Mucosa of stomach (tissue), 1 donor: ENCODE measurements around the gene TRPM4.
A peak's percentile ranks its signal among the peaks of the same experiment; 100 is the strongest.
"Not testable (repeated sequence)": the region's sequence is repeated elsewhere in the genome, so short reads cannot be mapped to it uniquely, and the experiment has no call there.

ENCODE experiments used
- H3K27me3 ChIP-seq: one replicate; pipeline ENCODE4 v1.7.0; 2013; ENCODE audit warnings: mild to moderate bottlenecking, low read length; ENCODE audit not compliant: control insufficient read depth, insufficient read depth
- H3K36me3 ChIP-seq: one replicate; pipeline ENCODE4 v1.7.0; 2013; ENCODE audit warnings: low read length; ENCODE audit not compliant: control insufficient read depth, insufficient read depth
- H3K4me1 ChIP-seq: one replicate; pipeline ENCODE4 v1.7.0; 2013; ENCODE audit warnings: mild to moderate bottlenecking, low read length; ENCODE audit not compliant: control insufficient read depth, insufficient read depth
- H3K4me3 ChIP-seq: one replicate; pipeline ENCODE4 v1.7.0; 2013; ENCODE audit warnings: low read length
- H3K9ac ChIP-seq: one replicate; pipeline ENCODE4 v1.7.0; 2013; ENCODE audit warnings: mild to moderate bottlenecking, low read length, moderate library complexity
- H3K9me3 ChIP-seq: one replicate; pipeline ENCODE4 v1.7.0; 2013; ENCODE audit warnings: mild to moderate bottlenecking, low read length, moderate library complexity; ENCODE audit not compliant: control insufficient read depth
- donor health status: Pancreatic carcinoma.

The TRPM4 gene

GRCh38 chr19:49155005-49155819, 2.4 kb upstream of the TRPM4 start, which contains the start of gene HRC:
TSS of gene HRC (minus strand) at chr19:49155396. CDS start at chr19:49155237, 159 bp downstream.
- Histone ChIP-seq H3K9ac (no peak within 1 kb of the TSS), H3K4me1 (peaks cover 29% of the 10 kb centered on the region), H3K36me3 (no peaks in the 10 kb centered on the region), H3K9me3 (no peaks in the 10 kb centered on the region), H3K4me3 (no peak within 1 kb of the TSS), H3K27me3 (no peaks in the 10 kb centered on the region)

- Histone ChIP-seq H3K27me3 (no peaks in the 10 kb centered on the region), H3K4me1 (peaks cover 34% of the 10 kb centered on the region), H3K9me3 (no peaks in the 10 kb centered on the region), H3K4me3 (no peak overlapping the region), H3K9ac (no peak overlapping the region), H3K36me3 (no peaks in the 10 kb centered on the region)
Measured at GRCh38 chr19:49155820-49156346, 1.7 kb upstream of the TRPM4 start.

- Histone ChIP-seq H3K36me3 (no peaks in the 10 kb centered on the region), H3K27me3 (no peaks in the 10 kb centered on the region), H3K4me3 (no peak overlapping the region), H3K9me3 (no peaks in the 10 kb centered on the region), H3K9ac (no peak overlapping the region), H3K4me1 (peaks cover 47% of the 10 kb centered on the region)
Measured at GRCh38 chr19:49160450-49161189, 3.0 kb downstream of the TRPM4 start.

- H3K27me3 ChIP-seq = no peaks in the 10 kb centered on the region
- H3K4me3 ChIP-seq = no peak overlapping the region
- peaks cover 50% of the 10 kb centered on the region for H3K4me1 ChIP-seq
- H3K36me3 ChIP-seq = no peaks in the 10 kb centered on the region
- no peaks in the 10 kb centered on the region for H3K9me3 ChIP-seq
- no peak overlapping the region for H3K9ac ChIP-seq
Measured at GRCh38 chr19:49161987-49162386, 4.4 kb downstream of the TRPM4 start.

- Histone ChIP-seq H3K9ac (peak overlapping the region; percentile 85), H3K27me3 (no peaks in the 10 kb centered on the region), H3K4me1 (peaks cover 32% of the 10 kb centered on the region), H3K36me3 (no peaks in the 10 kb centered on the region), H3K9me3 (no peaks in the 10 kb centered on the region), H3K4me3 (peak overlapping the region; percentile 36)
Measured at GRCh38 chr19:49165111-49165750, 7.6 kb downstream of the TRPM4 start.

- Histone ChIP-seq H3K36me3 (no peaks in the 10 kb centered on the region), H3K4me3 (peak overlapping the region; percentile 36), H3K9me3 (no peaks in the 10 kb centered on the region), H3K27me3 (no peaks in the 10 kb centered on the region), H3K9ac (peak overlapping the region; percentile 85), H3K4me1 (peaks cover 32% of the 10 kb centered on the region)
Measured at GRCh38 chr19:49165865-49166301, 8.3 kb downstream of the TRPM4 start.

GRCh38 chr19:49167857-49168409, 10.3 kb downstream of the TRPM4 start:
- no peaks in the 10 kb centered on the region for H3K9me3 ChIP-seq
- H3K4me3 ChIP-seq = no peak overlapping the region
- H3K4me1 ChIP-seq = peaks cover 28% of the 10 kb centered on the region
- no peaks in the 10 kb centered on the region for H3K36me3 ChIP-seq
- no peak overlapping the region for H3K9ac ChIP-seq
- no peaks in the 10 kb centered on the region for H3K27me3 ChIP-seq

GRCh38 chr19:49168421-49168820, 10.8 kb downstream of the TRPM4 start:
- no peaks in the 10 kb centered on the region for H3K9me3 ChIP-seq
- H3K27me3 ChIP-seq = no peaks in the 10 kb centered on the region
- peaks cover 28% of the 10 kb centered on the region for H3K4me1 ChIP-seq
- H3K36me3 ChIP-seq = peaks cover 4% of the 10 kb centered on the region
- H3K9ac ChIP-seq = no peak overlapping the region
- H3K4me3 ChIP-seq = no peak overlapping the region

GRCh38 chr19:49173198-49173597, 15.6 kb downstream of the TRPM4 start:
- Histone ChIP-seq H3K9me3 (no peaks in the 10 kb centered on the region), H3K4me3 (no peak overlapping the region), H3K36me3 (peaks cover 5% of the 10 kb centered on the region), H3K27me3 (no peaks in the 10 kb centered on the region), H3K9ac (no peak overlapping the region), H3K4me1 (peaks cover 5% of the 10 kb centered on the region)

GRCh38 chr19:49180659-49181058, 23.1 kb downstream of the TRPM4 start:
- no peak overlapping the region for H3K4me3 ChIP-seq
- no peak overlapping the region for H3K9ac ChIP-seq
- H3K36me3 ChIP-seq = no peaks in the 10 kb centered on the region

GRCh38 chr19:49182010-49182847, 24.6 kb downstream of the TRPM4 start:
- not testable (repeated sequence) for H3K9me3 ChIP-seq, H3K36me3 ChIP-seq, H3K9ac ChIP-seq, H3K4me3 ChIP-seq, H3K4me1 ChIP-seq, H3K27me3 ChIP-seq

More at GRCh38 chr19:49180659-49181058, 23.1 kb downstream of the TRPM4 start:
- Histone ChIP-seq H3K4me1 (no peaks in the 10 kb centered on the region), H3K9me3 (no peaks in the 10 kb centered on the region), H3K27me3 (no peaks in the 10 kb centered on the region)
